VCaP (cell line): ENCODE data around the gene BARD1.

Experiments
- H3K27ac ChIP-seq: fragments of 450-650 bp; 2 replicates; pipeline ENCODE4 v1.5.1; 2017
- CTCF ChIP-seq: fragments of 450-650 bp; conservative IDR thresholded peaks from 2 replicates; pipeline ENCODE4 v1.5.1; 2017; ENCODE audit warnings: mild to moderate bottlenecking, moderate library complexity

The BARD1 gene

GRCh38 chr2:214808981-214809750, at the start of gene BARD1:
BARD1 (minus strand) TSS chr2:214809683; CDS start chr2:214809569, 114 bp downstream.
- peak within 1 kb of the TSS; percentile 80 for H3K27ac ChIP-seq
- TF ChIP-seq CTCF = no peak

DNA sequence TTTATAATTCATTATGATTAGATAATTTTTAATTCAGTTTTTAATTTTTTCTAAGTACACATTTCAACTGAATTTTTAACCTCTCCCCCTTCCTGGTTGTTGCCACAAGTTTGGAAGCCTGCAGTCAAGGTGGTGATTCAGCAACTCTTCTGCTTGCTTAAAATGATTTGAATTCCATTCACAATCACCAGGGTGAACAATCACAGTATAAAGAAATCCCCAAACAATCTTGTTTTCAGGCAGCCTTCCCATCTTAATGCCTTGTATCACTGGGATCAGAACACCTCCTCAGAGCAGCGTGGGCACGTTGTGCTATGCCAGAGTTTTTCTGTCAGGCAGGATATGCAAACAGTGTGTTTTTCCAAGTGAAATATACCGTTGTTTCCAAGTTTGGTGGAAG, 46.7 kb upstream of the BARD1 start:
- no peak for TF ChIP-seq CTCF
- no peak overlapping the region for H3K27ac ChIP-seq

DNA sequence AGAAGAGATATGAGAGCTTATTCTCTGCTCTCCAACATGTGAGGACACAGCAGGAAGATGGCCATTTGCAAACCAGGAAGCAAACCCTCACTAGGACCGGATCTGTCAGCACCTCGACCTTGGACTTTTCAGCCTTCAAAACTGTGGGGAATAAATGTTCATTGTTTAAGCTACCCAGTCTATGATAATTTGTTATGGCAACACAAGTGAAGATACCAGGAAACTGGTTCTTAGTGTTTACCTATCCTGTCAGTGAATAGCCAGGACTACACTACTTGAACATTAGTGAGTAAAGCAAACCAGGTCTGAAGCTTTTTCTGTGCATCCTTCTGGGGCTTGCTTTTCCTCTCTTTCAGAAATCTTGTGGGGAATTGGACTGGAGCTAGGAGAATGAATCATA, 44.4 kb upstream of the BARD1 start:
- no peak for TF ChIP-seq CTCF
- no peak overlapping the region for H3K27ac ChIP-seq

- H3K27ac ChIP-seq = no peak overlapping the region
- no peak for TF ChIP-seq CTCF
These were observed 34.3 kb upstream of the BARD1 start for GRCh38 chr2:214843823-214844222.

GRCh38 chr2:214839464-214839863, 30.0 kb upstream of the BARD1 start:
- no peak overlapping the region for H3K27ac ChIP-seq
- TF ChIP-seq CTCF = no peak

DNA sequence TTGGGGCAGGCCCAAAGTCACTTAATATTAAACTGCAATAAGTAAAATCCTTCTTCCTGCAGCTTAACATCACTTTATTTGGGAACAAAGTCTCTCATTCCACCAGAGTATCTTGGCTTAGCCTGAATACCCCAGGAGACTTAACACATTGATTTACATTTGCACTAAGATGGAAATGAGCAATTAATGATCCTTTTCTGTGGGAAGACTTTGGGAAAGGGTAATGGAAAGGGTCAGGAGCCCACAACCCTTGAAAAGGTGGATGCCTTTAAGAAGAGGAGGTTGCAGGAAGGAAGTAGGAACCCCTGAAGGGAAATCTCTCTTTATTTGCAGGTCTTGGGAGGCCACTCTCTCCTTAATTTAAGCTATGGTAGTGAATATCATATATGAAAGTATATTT, 28.0 kb upstream of the BARD1 start:
- no peak overlapping the region for H3K27ac ChIP-seq
- no peak for TF ChIP-seq CTCF

DNA sequence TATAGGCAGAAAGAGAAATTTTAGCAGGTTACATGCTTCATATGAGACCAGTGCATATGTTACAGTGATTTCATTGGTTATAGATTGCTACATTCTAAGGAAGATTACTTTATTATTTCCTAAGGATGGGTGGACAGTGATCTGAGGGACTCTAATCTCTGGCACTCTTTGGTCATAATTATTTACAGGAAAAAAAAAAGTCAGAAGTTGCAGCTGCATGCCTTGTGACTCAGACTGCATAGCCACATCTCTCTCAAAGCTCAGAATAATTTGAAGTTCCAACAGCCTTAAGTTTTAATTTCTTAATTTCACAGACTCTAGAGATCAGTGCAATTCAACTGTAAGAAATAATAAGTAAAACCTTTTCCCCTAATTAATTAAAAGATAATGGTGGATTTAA, 27.1 kb upstream of the BARD1 start:
- no peak overlapping the region for H3K27ac ChIP-seq
- no peak for TF ChIP-seq CTCF
